MM.1S (cell line): ENCODE data around the gene PRELID3B.

Experiments
- CTCF ChIP-seq: fragments of 300-600 bp; sonication (generic); IDR thresholded peaks from 2 replicates; pipeline ENCODE4 v1.5.1; 2016; ENCODE audit warnings: antibody characterized with exemption, low read length, mixed read lengths
- EZH2phosphoT487 ChIP-seq: fragments of 300-600 bp; sonication (generic); IDR thresholded peaks from 2 replicates; pipeline ENCODE4 v1.6.1; 2018; ENCODE audit warnings: antibody characterized with exemption, low read length

GRCh38 chr20:59020938-59021551 lies 21.5 kb downstream of the PRELID3B start:
- no peak for TF ChIP-seq CTCF
- no peak for TF ChIP-seq EZH2phosphoT487
